K562 (cell line): ENCODE data around the gene ACP5. TPM values are rescaled to one million over a fixed set of nuclear protein-coding genes. Genes with fewer than 3 reads are reported as not detected.

ENCODE experiments used
- ATAC-seq: fragments of 200-7000 bp; cut with Tn5 transposase; 3 replicates; pipeline ENCODE4 v1.9.1; 2020; ENCODE audit warnings: moderate library complexity
- BruUV-seq: library from RNA; stranded (reverse); fragments of 400-500 nt; replicated peaks from 2 replicates; lab custom pipeline; 2021; lab: Mats Ljungman, UMichigan
- CTCF ChIA-PET: fragments of 300-600 bp; formaldehyde crosslinking; extraction: SDS; loops from one replicate; lab custom pipeline; 2021; ENCODE audit warnings: low intra/inter-chr PET ratio; lab: Yijun Ruan, JAX
- POLR2A ChIA-PET: fragments of 300-600, 350-650 bp; sonication (Branson Sonifier 250); formaldehyde crosslinking; extraction: SDS; loops from one replicate; lab custom pipeline; 2021; ENCODE audit warnings: antibody characterized with exemption, inconsistent platforms; lab: Yijun Ruan, JAX
- DNase-seq, 4 experiments: peaks; one replicate each; pipeline versions ENCODE4 v3.0.0 to v3.0.0-alpha.2; 2011 to 2018; ENCODE audit warnings: low spot score in 3 of 4, mixed read lengths in 3 of 4; ENCODE audit errors: extremely low read depth in 1 of 4
- FAIRE-seq: peaks from 2 replicates; lab custom pipeline; 2011; peaks lifted over from hg19 to GRCh38; lab: Jason Lieb, UNC
- H2AFZ ChIP-seq: 2 replicates; pipeline ENCODE4 v1.6.0; 2011; ENCODE audit warnings: low read depth, low read length, control low read depth, inconsistent platforms
- H3K27ac ChIP-seq: fragments of 200-600 bp; 3 replicates; pipeline ENCODE4 v1.8.0; 2011; ENCODE audit warnings: low read depth, mild to moderate bottlenecking, control low read depth, inconsistent platforms, low read length, moderate library complexity, mixed read lengths; ENCODE audit errors: extremely low read depth
- H3K27me3 ChIP-seq, 2 experiments: fragments of 300-600 bp in 1 of 2; 2 replicates in 1 of 2; 3 replicates in 1 of 2; pipeline versions ENCODE4 v1.6.0 to v1.8.0; 2011; ENCODE audit warnings: inconsistent platforms in 2 of 2, low read length in 2 of 2, mild to moderate bottlenecking in 1 of 2, mixed read lengths in 1 of 2, moderate library complexity in 1 of 2; ENCODE audit not compliant: control insufficient read depth in 2 of 2, insufficient read depth in 2 of 2
- H3K36me3 ChIP-seq: fragments of 300-600 bp; 3 replicates; pipeline ENCODE4 v1.8.0; 2011; ENCODE audit warnings: mild to moderate bottlenecking, low read length, inconsistent platforms; ENCODE audit not compliant: control insufficient read depth, insufficient read depth
- H3K4me1 ChIP-seq, 2 experiments: fragments of 200-600 bp in 1 of 2; replicated peaks in 1 of 2; 2 replicates in 1 of 2; 3 replicates in 1 of 2; pipeline versions ENCODE4 v1.5.1 to v1.8.0; 2011; ENCODE audit warnings: inconsistent platforms in 2 of 2, low read length in 2 of 2, mild to moderate bottlenecking in 1 of 2, mixed read lengths in 1 of 2, moderate library complexity in 1 of 2; ENCODE audit not compliant: control insufficient read depth in 2 of 2, insufficient read depth in 2 of 2
- H3K4me2 ChIP-seq: 2 replicates; pipeline ENCODE4 v1.6.1; 2011; ENCODE audit warnings: low read length, control low read depth, inconsistent platforms, mixed read lengths; ENCODE audit not compliant: insufficient read depth
- H3K4me3 ChIP-seq: fragments of 200-600 bp; sonication (generic), shearing (Covaris generic); 2 replicates; pipeline ENCODE4 v1.5.1; 2016; ENCODE audit warnings: control low read depth, inconsistent platforms
- H3K79me2 ChIP-seq: fragments of 200-600 bp; 3 replicates; pipeline ENCODE4 v1.8.0; 2011; ENCODE audit warnings: low read length, inconsistent platforms; ENCODE audit not compliant: control insufficient read depth, insufficient read depth
- H3K9ac ChIP-seq, 2 experiments: 2 replicates each; pipeline versions ENCODE4 v1.6.0 to v1.6.1; 2011; ENCODE audit warnings: low read depth in 2 of 2, low read length in 2 of 2, control low read depth in 1 of 2, inconsistent platforms in 1 of 2, mild to moderate bottlenecking in 1 of 2, mixed read lengths in 1 of 2; ENCODE audit not compliant: insufficient read depth in 1 of 2
- H3K9me1 ChIP-seq: one replicate; pipeline ENCODE4 v1.6.0; 2011; ENCODE audit warnings: inconsistent platforms, mild to moderate bottlenecking, low read length, moderate library complexity; ENCODE audit not compliant: control insufficient read depth, insufficient read depth
- H3K9me3 ChIP-seq: replicated peaks from 2 replicates; pipeline ENCODE4 v1.5.1; 2011; ENCODE audit warnings: low read depth, low read length, inconsistent platforms; ENCODE audit not compliant: control insufficient read depth, insufficient read depth
- H4K20me1 ChIP-seq: replicated peaks from 2 replicates; pipeline ENCODE4 v1.6.1; 2011; ENCODE audit warnings: low read length, inconsistent platforms, mixed read lengths; ENCODE audit not compliant: control insufficient read depth, insufficient read depth
- CAMTA2 ChIP-seq: fragments of 250-450 bp; sonication (Bioruptor Pico); conservative IDR thresholded peaks from 2 replicates; pipeline ENCODE4 v1.5.1; 2022
- CC2D1A ChIP-seq: fragments of 450-650 bp; IDR thresholded peaks from 2 replicates; pipeline ENCODE4 v1.6.1; 2017; ENCODE audit warnings: mild to moderate bottlenecking
- ELF1 ChIP-seq: fragments of 200-800 bp; sonication (Bioruptor generic); IDR thresholded peaks from 2 replicates; pipeline ENCODE4 v1.6.1; 2016; ENCODE audit warnings: missing genetic modification characterization, missing compliant biosample characterization
- FOS ChIP-seq: IDR thresholded peaks from 3 replicates; pipeline ENCODE4 v1.6.1; 2011; ENCODE audit not compliant: insufficient read length; ENCODE audit errors: extremely low read depth
- HEY1 ChIP-seq: fragments of 250-450 bp; sonication (Bioruptor Pico); IDR thresholded peaks from 2 replicates; pipeline ENCODE4 v1.5.0; 2020; ENCODE audit warnings: mild to moderate bottlenecking, moderate library complexity, borderline replicate concordance
- HOXB6 ChIP-seq: fragments of 250-450 bp; sonication (Bioruptor Pico); IDR thresholded peaks from 2 replicates; pipeline ENCODE4 v1.5.1; 2022; ENCODE audit warnings: mild to moderate bottlenecking, borderline replicate concordance
- RBBP5 ChIP-seq: fragments of 200-600 bp; sonication (generic); IDR thresholded peaks from 2 replicates; pipeline ENCODE4 v1.6.1; 2012; ENCODE audit warnings: borderline replicate concordance, mild to moderate bottlenecking, low read length, control low read depth, inconsistent platforms; ENCODE audit not compliant: insufficient read depth, poor library complexity, severe bottlenecking
- THAP12 ChIP-seq: fragments of 250-450 bp; sonication (Bioruptor Pico); IDR thresholded peaks from 2 replicates; pipeline ENCODE4 v1.9.0; 2021; ENCODE audit warnings: mild to moderate bottlenecking, inconsistent platforms
- ZNF175 ChIP-seq: fragments of 200-800 bp; sonication (Bioruptor generic); IDR thresholded peaks from 2 replicates; pipeline ENCODE4 v1.6.1; 2016; ENCODE audit warnings: low read depth, mild to moderate bottlenecking, missing genetic modification characterization, missing compliant biosample characterization
- ZNF589 ChIP-seq: fragments of 200-800 bp; sonication (Bioruptor generic); IDR thresholded peaks from 2 replicates; pipeline ENCODE4 v1.6.1; 2016; ENCODE audit warnings: low read depth, missing genetic modification characterization, missing compliant biosample characterization
- WGBS: fragments of 100-300 bp; shearing (Covaris generic); methylation state at CpG from one replicate; pipeline ENCODE4 v1.1.6; 2016; ENCODE audit warnings: low coverage, mixed read lengths; ENCODE audit not compliant: insufficient coverage; ENCODE audit errors: missing lambda C conversion rate; 5-methylcytosine and 5-hydroxymethylcytosine counted together
- in situ Hi-C: fragments of 300-500 bp; cut with MboI; formaldehyde crosslinking; loops from 4 replicates; pipeline ENCODE4 v1.15.0; 2018; ENCODE audit warnings: inconsistent platforms, mixed read lengths
- intact Hi-C: fragments of 100-400 bp; cut with micrococcal nuclease; formaldehyde crosslinking; loops from 2 replicates; pipeline ENCODE4 v1.14.2; 2022
- polyA plus RNA-seq, 8 experiments: library from polyadenylated mRNA; depleted of rRNA in 4 of 8; stranded (reverse) in 5 of 8; unstranded in 3 of 8; fragments of >200 nt; fragmentation: Nextera tagmentation in 2 of 8; fragmentation: Illumina TruSeq in 1 of 8; extraction: Ambion mirVana in 2 of 8; extraction: Trizol in 1 of 8; gene quantifications; 2 replicates each; pipeline versions ENCODE4 v1.2.1 to v1.2.3, GENCODE V29; 2011 to 2014; ENCODE audit warnings: inconsistent platforms in 1 of 8, missing spikeins in 1 of 8
- total RNA-seq, 7 experiments: library from RNA; depleted of rRNA in 6 of 7; stranded (reverse); fragments of >200 nt in 6 of 7; fragmentation: Illumina TruSeq in 2 of 7; extraction: Trizol in 2 of 7; gene quantifications; 2 replicates each; pipeline versions ENCODE4 v1.2.1 to v1.2.3, GENCODE V29; 2011 to 2021; ENCODE audit warnings: low replicate concordance in 1 of 7
- TF ChIP-seq, protein P1 (sequence below): sonication (generic); formaldehyde crosslinking; IDR thresholded peaks from 2 replicates; pipeline ENCODE4 v1.8.0; 2023; ENCODE audit warnings: missing genetic modification reagents, mild to moderate bottlenecking, borderline replicate concordance

The ACP5 gene
- total and polyA plus RNA-seq, 9 of the 15 experiments (the other 6 are each of a cell fraction or from before 2014, with no cell fraction given): 0.06 to 1.1 (median 0.31) TPM; not detected in 1

DNA sequence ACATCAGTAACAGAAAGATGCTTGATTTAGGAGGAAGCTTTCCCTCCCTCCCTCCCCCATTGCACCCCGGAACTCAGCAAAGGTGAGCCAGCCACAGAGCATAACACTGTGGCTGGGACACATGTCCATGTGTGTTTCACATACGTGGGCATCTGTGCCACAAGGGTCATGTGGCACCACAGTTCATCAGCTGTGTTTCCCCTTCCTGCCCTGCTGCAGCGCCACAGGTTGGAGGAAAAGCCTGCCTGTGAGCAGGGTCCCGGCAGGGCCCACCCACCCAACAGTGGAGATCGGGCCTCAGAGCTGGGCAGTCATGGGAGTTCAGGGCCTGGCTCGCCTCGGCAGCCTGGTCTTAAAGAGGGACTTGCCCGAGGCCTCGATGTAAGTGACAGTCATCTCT is 2.8 kb downstream of the ACP5 start:
- no peak overlapping the region for H2AFZ ChIP-seq
- ATAC-seq: no peak
- H3K4me1 ChIP-seq: peaks cover 28 to 47% of the 10 kb centered on the region in 2 experiments
- H3K27ac ChIP-seq: no peak overlapping the region
- H3K79me2 ChIP-seq: no peaks in the 10 kb centered on the region
- H3K36me3 ChIP-seq: no peaks in the 10 kb centered on the region
- CTCF ChIA-PET: no interaction called here
- no peak overlapping the region for H3K4me3 ChIP-seq
- no peaks in the 10 kb centered on the region for H3K9me1 ChIP-seq
- no peaks in the 10 kb centered on the region for H4K20me1 ChIP-seq
- H3K9ac ChIP-seq: peak overlapping the region in 1 of 2 experiments; percentile 58; a peak in 2 of 4 replicates
- WGBS: 81% methylated on average over 6 of the region's 9 CpGs
- BruUV-seq: no TSS peak
- intact Hi-C loops: no loop called here
- TF ChIP-seq HOXB6 (CRISPR knock-in tag): no peak
- no peak for TF ChIP-seq CC2D1A
- no peak for TF ChIP-seq ZNF589 (CRISPR knock-in tag)
- TF ChIP-seq THAP12 (CRISPR knock-in tag): no peak
- no peak for TF ChIP-seq HEY1 (CRISPR knock-in tag)
- TF ChIP-seq ZNF175 (CRISPR knock-in tag): no peak
- TF ChIP-seq CAMTA2 (CRISPR knock-in tag): no peak
- no peak for TF ChIP-seq ELF1 (tag)
- no peak for TF ChIP-seq FOS
- TF ChIP-seq, protein P1, sequence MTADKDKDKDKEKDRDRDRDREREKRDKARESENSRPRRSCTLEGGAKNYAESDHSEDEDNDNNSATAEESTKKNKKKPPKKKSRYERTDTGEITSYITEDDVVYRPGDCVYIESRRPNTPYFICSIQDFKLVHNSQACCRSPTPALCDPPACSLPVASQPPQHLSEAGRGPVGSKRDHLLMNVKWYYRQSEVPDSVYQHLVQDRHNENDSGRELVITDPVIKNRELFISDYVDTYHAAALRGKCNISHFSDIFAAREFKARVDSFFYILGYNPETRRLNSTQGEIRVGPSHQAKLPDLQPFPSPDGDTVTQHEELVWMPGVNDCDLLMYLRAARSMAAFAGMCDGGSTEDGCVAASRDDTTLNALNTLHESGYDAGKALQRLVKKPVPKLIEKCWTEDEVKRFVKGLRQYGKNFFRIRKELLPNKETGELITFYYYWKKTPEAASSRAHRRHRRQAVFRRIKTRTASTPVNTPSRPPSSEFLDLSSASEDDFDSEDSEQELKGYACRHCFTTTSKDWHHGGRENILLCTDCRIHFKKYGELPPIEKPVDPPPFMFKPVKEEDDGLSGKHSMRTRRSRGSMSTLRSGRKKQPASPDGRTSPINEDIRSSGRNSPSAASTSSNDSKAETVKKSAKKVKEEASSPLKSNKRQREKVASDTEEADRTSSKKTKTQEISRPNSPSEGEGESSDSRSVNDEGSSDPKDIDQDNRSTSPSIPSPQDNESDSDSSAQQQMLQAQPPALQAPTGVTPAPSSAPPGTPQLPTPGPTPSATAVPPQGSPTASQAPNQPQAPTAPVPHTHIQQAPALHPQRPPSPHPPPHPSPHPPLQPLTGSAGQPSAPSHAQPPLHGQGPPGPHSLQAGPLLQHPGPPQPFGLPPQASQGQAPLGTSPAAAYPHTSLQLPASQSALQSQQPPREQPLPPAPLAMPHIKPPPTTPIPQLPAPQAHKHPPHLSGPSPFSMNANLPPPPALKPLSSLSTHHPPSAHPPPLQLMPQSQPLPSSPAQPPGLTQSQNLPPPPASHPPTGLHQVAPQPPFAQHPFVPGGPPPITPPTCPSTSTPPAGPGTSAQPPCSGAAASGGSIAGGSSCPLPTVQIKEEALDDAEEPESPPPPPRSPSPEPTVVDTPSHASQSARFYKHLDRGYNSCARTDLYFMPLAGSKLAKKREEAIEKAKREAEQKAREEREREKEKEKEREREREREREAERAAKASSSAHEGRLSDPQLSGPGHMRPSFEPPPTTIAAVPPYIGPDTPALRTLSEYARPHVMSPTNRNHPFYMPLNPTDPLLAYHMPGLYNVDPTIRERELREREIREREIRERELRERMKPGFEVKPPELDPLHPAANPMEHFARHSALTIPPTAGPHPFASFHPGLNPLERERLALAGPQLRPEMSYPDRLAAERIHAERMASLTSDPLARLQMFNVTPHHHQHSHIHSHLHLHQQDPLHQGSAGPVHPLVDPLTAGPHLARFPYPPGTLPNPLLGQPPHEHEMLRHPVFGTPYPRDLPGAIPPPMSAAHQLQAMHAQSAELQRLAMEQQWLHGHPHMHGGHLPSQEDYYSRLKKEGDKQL: no peak
- TF ChIP-seq RBBP5: no peak
- H3K4me2 ChIP-seq: no peak overlapping the region
- H3K9me3 ChIP-seq: no peaks in the 10 kb centered on the region
- POLR2A ChIA-PET: interaction anchor here (0.5 to 1.4 kb wide), 3 partner anchors 23 to 200 kb away, joined by 3 read pairs; partner anchors contain the start of genes PRKCSH and SWSAP1
- FAIRE-seq: no peak
- H3K27me3 ChIP-seq: no peaks in the 10 kb centered on the region
- in situ Hi-C loops: no loop called here
- no peak for DNase-seq
